ENCODE results near the gene AOC1. TPM values are rescaled to one million over a fixed set of nuclear protein-coding genes. Genes with fewer than 3 reads are reported as not detected.

The AOC1 gene
- total RNA-seq, 4 donors from 2014 or later: 0.26 to 0.55 (median 0.29) TPM; not detected in 1

DNA sequence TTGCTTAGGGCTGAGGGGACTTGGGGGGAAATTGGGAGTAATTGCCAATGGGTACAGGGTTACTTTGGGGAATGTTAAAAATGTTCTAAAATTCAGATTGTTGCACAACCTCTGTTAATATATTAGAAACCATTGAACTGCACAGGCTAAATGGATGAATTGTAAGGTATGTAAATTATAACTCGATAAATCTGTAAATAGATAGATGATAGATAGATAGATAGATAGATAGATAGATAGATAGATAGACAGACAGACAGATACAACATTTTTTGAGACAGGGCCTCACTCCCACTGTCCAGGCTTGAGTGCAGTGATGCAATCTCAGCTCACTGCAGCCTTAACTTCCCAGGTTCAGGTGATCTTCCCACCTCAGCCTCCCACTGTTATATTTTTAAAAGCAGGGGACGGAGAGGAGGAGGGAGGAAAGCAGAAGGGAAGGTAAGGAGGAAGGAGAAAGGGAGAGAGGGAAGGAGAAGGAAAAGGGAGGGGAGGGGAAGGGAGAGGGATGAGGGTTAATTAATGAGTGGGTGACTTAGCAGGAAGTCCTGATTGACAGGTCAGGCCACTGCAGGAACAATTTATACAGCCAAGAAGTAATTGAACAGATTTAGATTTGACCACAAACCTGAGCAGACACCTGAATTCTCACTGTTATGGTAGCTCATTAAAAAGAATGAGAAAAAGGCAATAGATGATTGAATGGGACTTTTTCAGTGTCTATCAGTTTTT lies 38.7 kb downstream of the AOC1 start:
- H3K36me3 ChIP-seq: no peaks in the 10 kb centered on the region
- no peaks in the 10 kb centered on the region for H3K27me3 ChIP-seq
- H3K4me1 ChIP-seq: no peaks in the 10 kb centered on the region
- TF ChIP-seq, protein P1, sequence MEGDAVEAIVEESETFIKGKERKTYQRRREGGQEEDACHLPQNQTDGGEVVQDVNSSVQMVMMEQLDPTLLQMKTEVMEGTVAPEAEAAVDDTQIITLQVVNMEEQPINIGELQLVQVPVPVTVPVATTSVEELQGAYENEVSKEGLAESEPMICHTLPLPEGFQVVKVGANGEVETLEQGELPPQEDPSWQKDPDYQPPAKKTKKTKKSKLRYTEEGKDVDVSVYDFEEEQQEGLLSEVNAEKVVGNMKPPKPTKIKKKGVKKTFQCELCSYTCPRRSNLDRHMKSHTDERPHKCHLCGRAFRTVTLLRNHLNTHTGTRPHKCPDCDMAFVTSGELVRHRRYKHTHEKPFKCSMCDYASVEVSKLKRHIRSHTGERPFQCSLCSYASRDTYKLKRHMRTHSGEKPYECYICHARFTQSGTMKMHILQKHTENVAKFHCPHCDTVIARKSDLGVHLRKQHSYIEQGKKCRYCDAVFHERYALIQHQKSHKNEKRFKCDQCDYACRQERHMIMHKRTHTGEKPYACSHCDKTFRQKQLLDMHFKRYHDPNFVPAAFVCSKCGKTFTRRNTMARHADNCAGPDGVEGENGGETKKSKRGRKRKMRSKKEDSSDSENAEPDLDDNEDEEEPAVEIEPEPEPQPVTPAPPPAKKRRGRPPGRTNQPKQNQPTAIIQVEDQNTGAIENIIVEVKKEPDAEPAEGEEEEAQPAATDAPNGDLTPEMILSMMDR (IDR thresholded peaks at IDR 0.05): no peak
- no peak for TF ChIP-seq POLR2A (IDR thresholded peaks at IDR 0.05)
- intact Hi-C loops (cut with DNase I; ENCODE audit: low total_unique reads): no loop called here
- H3K9me3 ChIP-seq: no peaks in the 10 kb centered on the region
- H3K27ac ChIP-seq: no peak overlapping the region
- H3K4me3 ChIP-seq: no peak overlapping the region
- no peak for DNase-seq

DNA sequence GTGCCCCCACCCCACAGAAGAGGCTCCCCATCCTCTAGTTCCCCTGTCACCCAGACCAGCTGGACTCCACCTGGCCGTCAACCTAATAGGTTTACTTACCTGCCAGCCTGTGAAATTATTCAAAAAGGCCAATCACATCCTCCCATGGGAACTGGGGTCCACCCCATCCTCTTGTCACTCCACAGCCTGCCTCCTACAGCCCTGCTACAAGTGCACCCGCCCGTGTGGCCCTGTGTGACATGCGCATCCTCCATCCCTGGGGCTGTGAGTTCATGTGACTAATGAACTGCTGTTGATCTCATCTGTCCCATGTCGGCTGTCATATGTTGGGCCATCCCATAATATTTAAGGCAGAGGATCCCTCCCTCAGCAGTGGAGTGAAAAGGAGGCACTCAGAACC lies 39.4 kb downstream of the AOC1 start:
- no peaks in the 10 kb centered on the region for H3K9me3 ChIP-seq
- no peaks in the 10 kb centered on the region for H3K36me3 ChIP-seq
- intact Hi-C loops (cut with DNase I; ENCODE audit: low total_unique reads): no loop called here
- H3K27ac ChIP-seq: no peak overlapping the region
- TF ChIP-seq, protein P1 (IDR thresholded peaks at IDR 0.05): no peak
- TF ChIP-seq POLR2A (IDR thresholded peaks at IDR 0.05): no peak
- no peaks in the 10 kb centered on the region for H3K4me1 ChIP-seq
- H3K4me3 ChIP-seq: no peak overlapping the region
- DNase-seq: no peak
- H3K27me3 ChIP-seq: no peaks in the 10 kb centered on the region

DNA sequence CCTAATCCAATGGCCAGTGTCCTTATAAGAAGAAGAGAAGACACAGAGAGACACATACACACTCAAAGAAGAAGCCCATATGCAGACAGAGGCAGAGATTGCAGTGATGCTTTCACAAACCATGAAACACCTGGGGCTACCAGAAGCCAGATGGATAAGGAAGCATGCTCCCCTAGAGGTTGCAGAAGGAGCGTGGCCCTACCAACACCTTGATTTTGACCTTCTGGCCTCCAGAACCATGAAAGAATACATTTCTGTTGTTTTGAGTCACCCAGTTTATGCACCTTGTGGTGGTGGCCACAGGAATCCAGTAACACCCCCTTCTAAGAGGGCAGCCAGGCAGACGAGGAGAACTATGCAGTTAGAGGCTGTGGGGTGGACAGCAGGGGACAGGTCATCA lies 43.5 kb downstream of the AOC1 start:
- DNase-seq: no peak
- TF ChIP-seq, protein P1 (IDR thresholded peaks at IDR 0.05): no peak
- no peak for TF ChIP-seq POLR2A (IDR thresholded peaks at IDR 0.05)
- intact Hi-C loops (cut with DNase I; ENCODE audit: low total_unique reads): no loop called here
- Histone ChIP-seq H3K27ac (no peak overlapping the region), H3K9me3 (no peaks in the 10 kb centered on the region), H3K4me3 (no peak overlapping the region), H3K4me1 (no peaks in the 10 kb centered on the region), H3K27me3 (no peaks in the 10 kb centered on the region), H3K36me3 (no peaks in the 10 kb centered on the region)

DNA sequence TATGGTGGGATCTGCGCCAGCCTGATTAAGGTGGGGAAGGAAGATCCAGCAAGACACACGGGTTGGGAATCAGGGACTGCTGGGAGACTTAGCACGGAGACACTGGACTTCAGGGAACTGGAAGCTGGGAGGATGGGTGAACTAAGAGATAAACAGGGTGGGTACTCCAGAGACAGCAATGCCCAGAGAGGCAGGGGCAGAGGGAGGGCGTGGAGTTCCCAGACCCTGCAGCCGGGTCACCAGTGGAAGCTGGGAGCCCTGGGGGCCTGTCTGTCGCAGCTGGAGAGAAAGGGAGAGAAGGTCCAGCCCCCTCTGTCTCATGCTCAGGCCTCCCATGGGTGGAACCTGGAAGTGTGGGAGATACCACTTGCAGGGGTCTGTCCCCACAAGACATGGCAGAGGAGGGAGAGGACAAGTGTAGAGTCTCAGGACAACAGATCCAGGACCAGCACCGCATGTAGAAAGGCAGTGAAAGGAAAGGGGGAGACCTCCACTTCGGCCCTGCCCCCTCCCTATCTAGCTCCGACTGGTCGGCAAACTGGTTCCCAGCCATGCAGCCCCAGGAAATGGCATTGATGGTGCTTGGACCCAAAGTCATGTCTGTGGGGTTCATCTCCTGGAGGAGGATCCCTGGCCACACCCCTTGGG lies 44.4 kb downstream of the AOC1 start:
- TF ChIP-seq, protein P1 (IDR thresholded peaks at IDR 0.05): no peak
- TF ChIP-seq POLR2A (IDR thresholded peaks at IDR 0.05): no peak
- no peak for DNase-seq
- Histone ChIP-seq H3K4me1 (no peaks in the 10 kb centered on the region), H3K27ac (no peak overlapping the region), H3K27me3 (no peaks in the 10 kb centered on the region), H3K9me3 (no peaks in the 10 kb centered on the region), H3K4me3 (no peak overlapping the region), H3K36me3 (no peaks in the 10 kb centered on the region)
- intact Hi-C loops (cut with DNase I; ENCODE audit: low total_unique reads): no loop called here
